GM12892 (cell line): ENCODE measurements around the gene DUSP15.
"Not testable (repeated sequence)": the region's sequence is repeated elsewhere in the genome, so short reads cannot be mapped to it uniquely, and the experiment has no call there.

Source experiments
- DNase-seq: peaks from one replicate; pipeline ENCODE4 v3.0.0; 2011; ENCODE audit not compliant: insufficient read length
- FAIRE-seq: peaks from 2 replicates; lab custom pipeline; 2011; peaks lifted over from hg19 to GRCh38; lab: Jason Lieb, UNC
- POLR2A ChIP-seq: IDR thresholded peaks from 2 replicates; pipeline ENCODE4 v1.6.1; 2011; ENCODE audit warnings: low read depth, low read length, control low read depth
- POLR2AphosphoS5 ChIP-seq: IDR thresholded peaks from 2 replicates; pipeline ENCODE4 v1.6.1; 2011; ENCODE audit warnings: low read depth, low read length, control low read depth
- TAF1 ChIP-seq: IDR thresholded peaks from 2 replicates; pipeline ENCODE4 v1.6.1; 2011; ENCODE audit warnings: low read depth, mild to moderate bottlenecking, control low read depth, low read length, borderline replicate concordance

DUSP15 gene

GRCh38 chr20:31821427-31821826 is 48.9 kb downstream of the DUSP15 start:
- TF ChIP-seq TAF1 (no peak), POLR2A (no peak), POLR2AphosphoS5 (no peak)
- no peak for DNase-seq
- FAIRE-seq: no peak

GRCh38 chr20:31820228-31820627 is 50.1 kb downstream of the DUSP15 start:
- TF ChIP-seq TAF1: no peak
- no peak for FAIRE-seq
- no peak for DNase-seq

GRCh38 chr20:31819083-31819784 is 51.1 kb downstream of the DUSP15 start, which contains the start of gene MYLK2:
TSS of gene MYLK2 (plus strand) at chr20:31819356. CDS start at chr20:31819581, 225 bp downstream.
- no peak for TF ChIP-seq POLR2AphosphoS5
- no peak for TF ChIP-seq POLR2A
- TF ChIP-seq TAF1: no peak
- DNase-seq (no peak), FAIRE-seq (no peak)

- FAIRE-seq: no peak
- DNase-seq: no peak
- TF ChIP-seq TAF1 (no peak), POLR2A (no peak), POLR2AphosphoS5 (no peak)
Measured at GRCh38 chr20:31818376-31818908, 51.9 kb downstream of the DUSP15 start.

- FAIRE-seq (no peak), DNase-seq (no peak)
- TF ChIP-seq POLR2A: no peak
- TF ChIP-seq POLR2AphosphoS5: no peak
- no peak for TF ChIP-seq TAF1
Measured at GRCh38 chr20:31817461-31817860, 52.9 kb downstream of the DUSP15 start.

- TF ChIP-seq TAF1 (no peak), POLR2AphosphoS5 (no peak), POLR2A (no peak)
- FAIRE-seq (no peak), DNase-seq (no peak)
Measured at GRCh38 chr20:31816221-31816620, 54.1 kb downstream of the DUSP15 start.

GRCh38 chr20:31815408-31816188 is 54.7 kb downstream of the DUSP15 start:
- DNase-seq (no peak), FAIRE-seq (no peak)
- TF ChIP-seq TAF1 (no peak), POLR2AphosphoS5 (no peak), POLR2A (no peak)

GRCh38 chr20:31814142-31814541 is 56.2 kb downstream of the DUSP15 start:
- not testable (repeated sequence) for DNase-seq, FAIRE-seq

GRCh38 chr20:31813611-31814010 is 56.7 kb downstream of the DUSP15 start:
- FAIRE-seq: no peak
- TF ChIP-seq POLR2A (no peak), TAF1 (no peak), POLR2AphosphoS5 (no peak)
- no peak for DNase-seq

- DNase-seq (no peak), FAIRE-seq (no peak)
- no peak for TF ChIP-seq TAF1
- TF ChIP-seq POLR2AphosphoS5: no peak
- no peak for TF ChIP-seq POLR2A
Measured at GRCh38 chr20:31811796-31812728, 58.3 kb downstream of the DUSP15 start.

GRCh38 chr20:31811198-31811597 is 59.1 kb downstream of the DUSP15 start:
- FAIRE-seq: no peak
- no peak for TF ChIP-seq POLR2A
- no peak for TF ChIP-seq TAF1
- TF ChIP-seq POLR2AphosphoS5: no peak
- no peak for DNase-seq
